ENCODE results near the gene SPACA4.

GRCh38 chr19:48560095-48560530, 46.4 kb upstream of the SPACA4 start:
- TF ChIP-seq, protein P1, sequence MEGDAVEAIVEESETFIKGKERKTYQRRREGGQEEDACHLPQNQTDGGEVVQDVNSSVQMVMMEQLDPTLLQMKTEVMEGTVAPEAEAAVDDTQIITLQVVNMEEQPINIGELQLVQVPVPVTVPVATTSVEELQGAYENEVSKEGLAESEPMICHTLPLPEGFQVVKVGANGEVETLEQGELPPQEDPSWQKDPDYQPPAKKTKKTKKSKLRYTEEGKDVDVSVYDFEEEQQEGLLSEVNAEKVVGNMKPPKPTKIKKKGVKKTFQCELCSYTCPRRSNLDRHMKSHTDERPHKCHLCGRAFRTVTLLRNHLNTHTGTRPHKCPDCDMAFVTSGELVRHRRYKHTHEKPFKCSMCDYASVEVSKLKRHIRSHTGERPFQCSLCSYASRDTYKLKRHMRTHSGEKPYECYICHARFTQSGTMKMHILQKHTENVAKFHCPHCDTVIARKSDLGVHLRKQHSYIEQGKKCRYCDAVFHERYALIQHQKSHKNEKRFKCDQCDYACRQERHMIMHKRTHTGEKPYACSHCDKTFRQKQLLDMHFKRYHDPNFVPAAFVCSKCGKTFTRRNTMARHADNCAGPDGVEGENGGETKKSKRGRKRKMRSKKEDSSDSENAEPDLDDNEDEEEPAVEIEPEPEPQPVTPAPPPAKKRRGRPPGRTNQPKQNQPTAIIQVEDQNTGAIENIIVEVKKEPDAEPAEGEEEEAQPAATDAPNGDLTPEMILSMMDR (conservative IDR thresholded peaks at IDR 0.05; ENCODE audit: low read length) = 0 out of 2 replicates have a peak, but pooled peaks have one; percentile 26
- TF ChIP-seq EZH2phosphoT487 (IDR thresholded peaks at IDR 0.05; ENCODE audit: borderline replicate concordance) = no peak
